GM12872 (cell line): Measurements from ENCODE around the gene IL20.

Source experiments
- TF ChIP-seq, protein P1 (sequence below): IDR thresholded peaks from 3 replicates; pipeline ENCODE4 v1.5.1; 2011; ENCODE audit warnings: low read depth, mild to moderate bottlenecking, low read length, moderate library complexity; ENCODE audit not compliant: insufficient read depth

IL20 gene

DNA sequence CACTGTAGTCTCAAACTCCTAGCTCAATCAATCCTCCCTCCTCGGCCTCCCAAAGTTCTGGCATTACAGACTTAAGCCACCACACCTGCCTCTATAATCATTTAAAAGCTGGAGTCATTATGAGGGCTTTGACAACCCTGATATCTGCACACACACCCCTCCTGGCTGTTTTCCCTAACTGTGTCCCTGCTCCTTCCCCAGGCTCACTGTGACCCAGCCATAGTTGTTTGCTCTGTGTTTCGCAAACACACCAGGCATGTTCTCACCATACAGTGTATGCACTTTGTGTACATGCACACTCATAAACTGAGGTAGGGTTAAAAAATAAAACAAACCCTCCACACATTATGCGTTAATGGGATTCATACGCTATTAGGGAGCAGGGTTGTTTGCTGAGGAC, 21.8 kb upstream of the IL20 start:
- TF ChIP-seq, protein P1, sequence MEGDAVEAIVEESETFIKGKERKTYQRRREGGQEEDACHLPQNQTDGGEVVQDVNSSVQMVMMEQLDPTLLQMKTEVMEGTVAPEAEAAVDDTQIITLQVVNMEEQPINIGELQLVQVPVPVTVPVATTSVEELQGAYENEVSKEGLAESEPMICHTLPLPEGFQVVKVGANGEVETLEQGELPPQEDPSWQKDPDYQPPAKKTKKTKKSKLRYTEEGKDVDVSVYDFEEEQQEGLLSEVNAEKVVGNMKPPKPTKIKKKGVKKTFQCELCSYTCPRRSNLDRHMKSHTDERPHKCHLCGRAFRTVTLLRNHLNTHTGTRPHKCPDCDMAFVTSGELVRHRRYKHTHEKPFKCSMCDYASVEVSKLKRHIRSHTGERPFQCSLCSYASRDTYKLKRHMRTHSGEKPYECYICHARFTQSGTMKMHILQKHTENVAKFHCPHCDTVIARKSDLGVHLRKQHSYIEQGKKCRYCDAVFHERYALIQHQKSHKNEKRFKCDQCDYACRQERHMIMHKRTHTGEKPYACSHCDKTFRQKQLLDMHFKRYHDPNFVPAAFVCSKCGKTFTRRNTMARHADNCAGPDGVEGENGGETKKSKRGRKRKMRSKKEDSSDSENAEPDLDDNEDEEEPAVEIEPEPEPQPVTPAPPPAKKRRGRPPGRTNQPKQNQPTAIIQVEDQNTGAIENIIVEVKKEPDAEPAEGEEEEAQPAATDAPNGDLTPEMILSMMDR = no peak

DNA sequence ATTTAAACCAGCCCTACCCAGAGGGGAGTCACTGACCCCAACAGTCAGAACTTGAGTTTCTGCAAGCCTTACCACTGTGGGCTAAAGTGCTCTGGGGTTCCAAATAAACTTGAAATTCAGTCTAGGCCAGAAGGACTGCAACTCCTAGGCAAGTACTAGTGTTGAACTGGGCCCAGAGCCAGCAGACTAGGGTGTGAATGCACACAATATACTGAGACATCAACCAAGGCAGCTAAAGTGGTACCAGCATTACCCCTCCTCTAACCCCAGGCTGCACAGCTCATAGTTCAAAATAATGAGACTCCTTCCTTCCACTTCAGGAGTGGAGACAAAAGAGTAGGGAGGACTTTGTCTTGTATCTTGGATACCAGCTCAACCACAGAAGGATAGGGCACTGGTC, 18.9 kb upstream of the IL20 start:
- TF ChIP-seq, protein P1 = no peak

DNA sequence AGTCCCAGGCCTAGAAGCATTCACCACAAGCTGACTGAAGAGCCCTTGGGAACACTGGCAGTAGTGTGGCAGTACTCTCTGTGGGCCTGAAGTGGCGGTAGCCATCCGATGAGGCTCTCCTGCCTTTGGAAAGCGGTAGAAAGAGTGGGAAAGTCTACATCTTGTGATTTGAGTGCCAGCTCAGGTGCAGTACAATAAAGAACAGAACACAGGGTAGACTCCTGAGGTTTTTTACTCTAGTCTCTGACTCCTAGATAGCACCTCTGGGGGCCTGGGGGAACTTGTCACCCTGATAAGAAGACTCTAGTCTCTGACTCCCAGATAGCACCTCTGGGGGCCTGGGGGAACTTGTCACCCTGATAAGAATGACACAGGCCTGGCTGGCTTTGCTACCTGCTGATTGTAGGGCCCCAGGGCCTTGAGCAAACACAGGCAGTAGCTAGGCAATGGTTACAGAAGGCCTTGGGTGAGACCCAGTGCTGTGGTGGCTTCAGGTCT, 18.0 kb upstream of the IL20 start:
- TF ChIP-seq, protein P1 = no peak

DNA sequence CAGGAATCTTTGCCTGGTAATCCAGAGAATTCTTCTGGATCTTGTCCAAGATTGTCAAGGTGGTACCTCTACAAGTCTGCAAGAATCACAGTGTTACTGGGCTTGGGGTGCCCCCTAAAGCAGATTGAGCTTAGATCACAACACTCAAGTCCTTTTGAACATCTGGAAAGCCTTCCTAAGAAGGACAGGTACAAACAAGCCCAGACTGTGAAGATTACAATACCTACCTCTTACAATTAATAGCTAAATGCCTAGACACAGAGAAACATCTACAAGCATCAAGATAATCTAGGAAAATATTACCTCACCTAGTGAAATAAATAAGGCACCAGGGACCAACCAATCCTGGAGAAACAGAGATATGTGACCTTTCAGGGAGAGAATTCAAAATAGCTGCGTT, 17.5 kb upstream of the IL20 start:
- TF ChIP-seq, protein P1 = no peak

DNA sequence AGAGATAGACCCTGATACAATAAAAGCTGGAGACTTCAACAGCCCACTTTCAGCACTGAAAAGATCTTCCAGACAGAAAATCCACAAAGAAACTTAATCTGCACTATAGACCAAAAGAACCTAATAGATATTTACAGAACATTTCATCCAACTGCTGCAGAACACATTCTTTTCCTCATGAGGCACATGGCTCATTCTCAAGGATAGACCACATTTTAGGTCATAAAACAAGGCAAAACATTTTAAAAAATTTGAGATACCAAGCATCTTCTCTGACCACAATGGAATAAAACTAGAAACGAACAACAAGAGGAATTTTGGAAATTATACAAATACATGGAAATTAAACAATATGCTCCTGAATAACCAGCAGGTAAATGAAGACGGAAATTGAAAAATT, 15.0 kb upstream of the IL20 start:
- TF ChIP-seq, protein P1 = no peak

DNA sequence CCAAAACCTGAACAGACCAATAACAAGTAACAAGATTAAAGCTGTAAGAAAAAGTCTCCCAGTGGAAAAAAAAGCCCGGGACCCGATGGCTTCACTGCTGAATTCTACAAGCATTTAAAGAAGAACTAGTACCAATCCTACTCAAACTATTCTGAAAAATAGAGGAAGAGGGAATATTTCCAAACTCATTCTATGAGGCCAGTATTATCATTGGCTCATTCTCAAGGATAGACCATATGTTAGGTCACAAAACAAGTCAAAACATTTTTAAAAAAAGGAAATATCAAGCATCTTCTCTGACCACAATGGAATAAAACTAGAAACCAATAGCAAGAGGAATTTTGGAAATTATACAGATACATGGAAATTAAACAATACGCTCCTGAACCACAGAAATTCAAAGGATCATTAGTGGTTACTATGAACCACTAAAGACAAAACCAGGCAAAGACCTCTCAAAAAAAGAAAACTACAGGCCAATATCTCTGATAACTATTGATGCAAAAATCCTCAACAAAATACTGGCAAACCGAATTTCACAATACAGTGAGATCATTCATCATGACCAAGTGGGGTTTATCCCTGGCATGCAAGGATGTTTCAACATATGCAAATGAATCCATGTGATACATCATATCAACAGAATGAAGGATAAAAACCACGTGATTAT, 13.9 kb upstream of the IL20 start:
- TF ChIP-seq, protein P1 = no peak

DNA sequence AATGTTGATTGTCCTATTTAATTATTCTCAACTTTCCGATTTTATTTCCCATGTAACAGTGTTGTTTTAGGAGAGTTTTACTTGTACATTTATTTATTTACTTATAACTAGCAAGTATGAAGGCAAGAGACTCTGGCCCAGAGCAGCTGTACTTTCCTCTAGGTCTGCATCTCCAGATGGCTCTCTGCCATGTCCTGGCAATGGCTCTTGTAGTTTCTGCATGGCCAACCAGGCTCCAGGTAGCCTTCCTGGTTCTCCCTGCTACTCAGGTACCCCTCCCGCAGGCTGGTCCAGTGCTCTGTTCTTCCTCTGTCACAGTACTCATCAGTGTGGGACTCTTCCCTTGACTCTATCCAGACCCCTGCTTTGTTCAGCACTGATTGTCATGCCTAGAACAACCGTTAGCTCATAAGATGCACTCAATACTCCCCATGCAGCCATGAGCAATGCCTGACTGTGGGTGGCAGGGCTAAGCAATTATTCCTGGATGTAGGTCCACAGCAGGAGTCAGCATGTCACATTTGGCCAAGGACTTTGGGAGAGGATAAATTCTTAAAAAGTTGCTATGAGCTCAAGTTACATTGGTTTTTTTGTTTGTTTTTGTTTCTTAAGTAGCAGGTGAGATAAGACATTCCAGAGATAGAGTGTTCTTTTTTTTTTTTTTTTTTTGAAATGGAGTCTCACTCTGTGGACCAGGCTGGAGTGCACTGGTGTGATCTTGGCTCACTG, 10.9 kb upstream of the IL20 start:
- TF ChIP-seq, protein P1 = no peak
